GM18519 (cell line): Measurements from ENCODE around the gene FAM13B.
"Not testable (repeated sequence)": the region's sequence is repeated elsewhere in the genome, so short reads cannot be mapped to it uniquely, and the experiment has no call there.

Experiments
- ATAC-seq: cut with Tn5 transposase; IDR thresholded peaks from one replicate; pipeline ENCODE4 v1.9.1; 2021; ENCODE audit warnings: mild to moderate bottlenecking, moderate library complexity; ENCODE audit not compliant: unreplicated experiment, low FRiP score

FAM13B gene

DNA sequence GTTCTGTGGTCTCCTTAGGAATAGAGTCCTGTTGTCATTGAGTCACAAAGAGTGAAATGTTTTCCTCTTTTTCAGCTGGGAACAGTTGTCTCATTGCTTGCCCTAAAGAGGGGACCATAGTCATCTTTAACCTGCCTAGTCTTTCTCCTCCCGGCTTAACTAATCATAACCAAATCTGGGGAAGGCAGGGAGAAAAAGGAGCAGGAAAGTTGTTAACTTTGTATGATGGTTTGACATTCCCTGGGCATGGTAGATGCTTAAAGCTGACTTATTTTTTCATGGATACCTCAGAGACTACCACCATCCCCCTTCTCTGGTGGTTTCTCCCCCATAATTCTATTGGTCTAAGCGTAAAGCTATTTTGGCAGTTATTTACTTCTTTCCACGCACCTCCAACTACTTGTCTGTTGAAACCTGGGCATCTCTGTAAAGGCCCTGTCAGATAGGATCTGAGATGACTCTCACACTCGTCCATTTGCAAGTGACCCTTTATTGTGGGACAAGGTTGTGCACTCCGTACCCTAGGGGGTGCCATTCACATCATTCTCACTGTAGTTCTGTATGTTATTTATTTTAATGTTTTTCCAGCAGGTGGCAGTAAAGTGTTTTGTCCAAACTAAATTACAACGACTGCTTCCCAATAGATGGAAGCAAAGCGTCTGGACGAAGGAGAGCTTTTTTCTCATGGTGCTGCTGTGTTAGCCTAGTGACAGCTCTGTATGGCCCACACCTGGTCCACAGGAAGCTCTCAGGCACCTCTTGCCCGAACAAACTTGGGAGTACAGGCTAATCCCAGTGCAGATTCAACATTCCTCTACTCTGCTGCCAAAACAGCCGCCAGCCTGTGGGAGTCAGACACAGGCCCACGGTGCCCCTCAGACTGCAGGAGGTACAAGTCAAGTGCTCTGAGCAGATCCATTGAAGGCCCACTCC lies 3.0 kb upstream of the FAM13B start:
- peak; percentile 39 for ATAC-seq

- no peak for ATAC-seq
Observed at GRCh38 chr5:138033907-138034306, 1.0 kb upstream of the FAM13B start.

- ATAC-seq, result no peak
Observed at GRCh38 chr5:138033386-138033808, 518 bp upstream of the FAM13B start.

- ATAC-seq, result peak; percentile 34
Observed at GRCh38 chr5:138032028-138032571, 779 bp downstream of the FAM13B start.

DNA sequence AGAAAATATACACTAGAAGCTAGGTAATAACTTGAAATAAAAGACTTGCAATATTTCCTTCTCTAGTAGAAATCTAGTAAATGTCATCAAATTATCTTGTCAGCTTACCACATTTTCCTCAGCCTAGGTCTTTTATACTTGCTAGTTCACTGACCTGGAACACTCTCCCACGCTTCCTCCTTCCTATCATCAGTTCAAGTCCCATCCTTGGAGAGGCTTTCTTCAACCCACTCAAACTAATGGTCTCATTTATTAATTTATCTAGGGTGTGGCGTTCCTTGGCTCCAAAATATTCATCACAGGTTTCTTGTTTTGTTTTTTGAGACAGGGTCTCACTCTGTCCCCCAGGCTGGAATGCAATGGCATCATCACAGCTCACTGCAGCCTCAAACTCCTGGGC lies 2.9 kb downstream of the FAM13B start:
- no peak for ATAC-seq

DNA sequence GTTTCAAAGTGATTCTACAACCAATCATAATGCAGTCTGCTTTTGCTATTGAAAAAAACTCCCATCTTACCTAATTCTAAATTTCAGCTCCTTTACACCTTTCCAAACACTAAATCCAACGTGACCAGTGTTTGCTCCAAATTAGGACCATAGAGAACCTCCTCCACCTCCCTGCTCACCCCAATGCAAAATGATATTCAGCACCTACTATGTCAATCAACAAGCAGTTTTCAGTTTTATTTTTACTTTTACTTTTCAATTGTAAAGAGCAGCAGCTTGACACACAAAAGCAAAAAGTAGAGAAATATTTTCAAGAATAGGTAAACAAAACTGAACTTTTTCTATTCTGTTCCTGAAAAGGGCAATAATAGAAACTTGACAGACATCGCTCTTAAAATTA lies 3.4 kb downstream of the FAM13B start:
- ATAC-seq, result no peak

DNA sequence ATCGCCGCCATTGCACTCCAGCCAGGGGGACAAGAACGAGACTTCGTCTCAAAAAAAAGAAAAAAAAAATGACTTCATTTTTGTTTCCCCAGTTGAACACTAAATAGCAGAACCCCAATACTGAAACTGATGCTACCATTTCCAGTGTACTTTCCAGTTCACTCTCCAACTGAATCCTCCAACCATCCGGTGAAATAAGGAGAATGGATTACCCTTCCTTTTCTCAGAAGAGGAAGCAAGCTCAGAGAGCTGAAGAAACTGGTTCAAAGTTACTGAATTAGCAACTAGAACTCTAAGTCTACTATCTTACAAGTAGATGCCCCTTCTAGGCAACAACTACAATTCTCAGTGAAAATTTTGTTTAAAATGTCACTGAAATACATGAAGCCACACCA lies 3.9 kb downstream of the FAM13B start:
- ATAC-seq, result no peak

DNA sequence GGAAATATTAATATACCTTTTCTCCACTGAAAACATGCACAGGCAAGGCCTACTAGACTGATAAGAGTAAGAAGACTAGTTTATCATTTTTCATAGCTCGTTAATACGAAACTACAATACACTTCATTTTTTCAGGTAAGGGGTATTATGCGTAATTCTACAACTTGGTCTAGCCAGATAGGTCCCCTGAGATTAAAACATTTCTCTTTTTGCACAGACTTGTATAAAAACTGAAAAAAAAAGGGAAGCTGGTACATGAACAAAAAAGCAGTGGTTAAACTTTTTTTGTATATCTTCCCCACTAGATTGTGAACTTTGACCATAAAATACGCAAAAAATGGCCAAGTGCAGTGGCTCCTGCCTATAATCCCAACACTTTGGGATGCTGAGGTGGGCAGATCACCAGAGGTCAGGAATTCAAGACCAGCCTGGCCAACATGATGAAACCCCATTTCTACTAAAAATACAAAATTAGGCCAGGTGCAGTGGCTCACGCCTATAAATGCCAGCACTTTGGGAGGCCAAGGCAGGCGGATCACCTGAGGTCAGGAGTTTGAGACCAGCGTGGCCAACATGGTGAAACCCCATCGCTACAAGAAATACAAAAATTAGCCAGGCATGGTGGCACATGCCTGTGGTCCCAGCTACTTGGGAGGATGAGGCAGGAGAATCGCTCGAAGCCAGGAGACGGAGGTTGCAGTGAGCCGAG lies 4.5 kb downstream of the FAM13B start:
- not testable (repeated sequence) for ATAC-seq

DNA sequence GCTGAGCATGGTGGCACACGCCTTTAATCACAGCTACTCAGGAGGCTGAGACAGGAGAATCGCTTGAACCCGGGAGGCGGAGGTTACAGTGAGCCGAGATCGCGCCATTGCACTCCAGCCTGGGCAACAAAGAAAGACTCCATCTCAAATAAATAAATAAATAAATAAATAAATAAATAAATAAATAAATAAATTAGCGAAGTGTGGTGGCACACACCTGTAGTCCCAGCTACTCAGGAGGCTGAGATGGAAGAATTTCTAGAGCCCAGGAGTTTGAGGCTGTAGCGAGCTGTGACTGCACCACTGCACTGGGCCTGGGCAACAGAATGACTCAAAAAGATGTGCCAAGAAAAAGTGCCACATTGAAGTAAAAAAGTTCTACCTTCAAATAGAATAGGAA lies 6.1 kb downstream of the FAM13B start:
- ATAC-seq, result not testable (repeated sequence)

DNA sequence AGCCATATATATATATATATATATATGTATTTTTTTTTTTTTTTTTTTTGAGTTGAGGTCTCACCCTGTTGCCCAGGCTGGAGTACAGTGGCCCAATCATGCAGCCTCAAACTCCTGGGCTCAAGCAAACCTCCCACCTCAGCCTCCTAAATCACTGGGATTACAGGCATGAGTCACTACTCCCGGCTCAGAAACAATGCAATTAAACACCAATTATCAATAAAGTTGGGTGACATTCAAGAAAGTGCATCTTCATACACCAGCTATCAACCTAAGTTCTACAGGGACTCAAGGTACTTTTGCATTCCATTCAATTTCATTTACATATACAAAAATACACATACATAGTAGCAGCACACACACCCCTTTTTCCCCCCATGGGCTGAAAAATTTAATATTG lies 7.6 kb downstream of the FAM13B start:
- no peak for ATAC-seq

DNA sequence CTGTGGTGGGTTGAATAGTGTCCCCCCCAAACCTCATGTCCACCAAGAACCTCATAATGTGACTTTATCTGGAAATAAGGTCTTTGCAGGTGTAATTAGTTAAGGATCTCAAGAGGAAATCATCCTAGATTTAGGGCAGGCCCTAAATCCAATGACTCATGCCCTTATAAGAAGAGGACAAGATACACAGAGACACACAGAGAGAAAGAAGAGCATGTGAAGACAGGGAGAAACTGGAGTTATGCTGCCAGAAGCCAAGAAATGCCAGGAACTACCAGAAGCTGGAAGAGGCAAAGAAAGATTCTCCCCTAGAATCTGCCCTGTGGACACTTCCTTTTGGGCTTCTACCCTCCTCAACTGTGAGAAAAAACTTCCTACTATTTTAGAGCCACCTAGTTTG lies 8.8 kb downstream of the FAM13B start:
- ATAC-seq, result no peak

GRCh38 chr5:138022912-138023311 lies 10.0 kb downstream of the FAM13B start:
- ATAC-seq, result no peak

- ATAC-seq, result no peak
Observed at GRCh38 chr5:138021771-138022170, 11.1 kb downstream of the FAM13B start.

- ATAC-seq, result no peak
Observed at GRCh38 chr5:138018849-138019248, 14.0 kb downstream of the FAM13B start.

- no peak for ATAC-seq
Observed at GRCh38 chr5:138015916-138016315, 17.0 kb downstream of the FAM13B start.

DNA sequence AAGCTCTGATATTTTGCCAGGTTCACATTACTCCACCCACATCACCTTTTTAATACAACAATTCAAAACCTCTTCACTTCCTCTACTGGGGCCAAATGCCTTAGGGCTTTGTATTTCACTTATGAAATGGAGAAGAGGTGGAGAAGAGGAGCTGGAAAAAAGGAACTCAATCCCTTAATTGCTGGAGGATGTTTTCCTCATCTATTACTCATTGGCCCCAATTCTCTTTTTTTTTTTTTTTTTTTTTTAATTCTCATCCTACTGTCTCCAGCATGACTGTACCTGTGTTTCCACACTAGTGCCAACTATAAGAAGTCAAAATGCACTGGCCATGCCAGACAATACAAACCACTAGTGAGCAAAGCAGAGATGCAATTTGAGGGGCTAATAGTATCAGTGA lies 20.9 kb downstream of the FAM13B start:
- ATAC-seq, result no peak

DNA sequence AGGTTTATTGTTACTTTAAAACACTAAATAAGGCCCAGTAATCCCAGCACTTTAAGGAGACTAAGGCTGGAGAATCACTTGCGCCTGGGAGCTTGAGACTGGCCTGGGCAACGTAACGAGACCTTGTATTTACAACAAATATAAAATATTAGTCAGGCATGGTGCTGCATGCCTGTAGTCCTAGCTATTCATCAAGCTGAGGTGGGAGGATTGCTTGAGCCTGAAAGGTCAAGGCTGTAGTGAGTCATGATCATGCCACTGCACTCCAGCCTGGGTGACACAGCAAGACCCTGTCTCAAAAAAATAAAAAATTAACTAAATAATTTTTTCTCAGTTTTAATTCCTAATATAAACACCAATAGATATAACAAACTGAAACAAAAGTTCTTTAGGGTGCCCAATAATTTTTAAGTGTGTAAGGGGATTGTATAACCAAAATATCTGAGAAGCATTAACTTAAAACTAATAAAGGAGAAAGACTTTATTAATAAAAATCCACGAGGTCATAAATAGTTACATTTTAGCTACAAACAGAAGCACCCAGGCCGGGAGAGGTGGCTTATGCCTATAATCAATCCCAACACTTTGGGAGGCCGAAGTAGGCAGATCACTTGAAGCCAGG lies 32.7 kb downstream of the FAM13B start:
- no peak for ATAC-seq

GRCh38 chr5:137997726-137998213 lies 35.1 kb downstream of the FAM13B start:
- peak; percentile 78 for ATAC-seq

GRCh38 chr5:137995749-137996128 lies 37.1 kb downstream of the FAM13B start:
- no peak for ATAC-seq

- no peak for ATAC-seq
Observed at GRCh38 chr5:137995077-137995748, 37.7 kb downstream of the FAM13B start.
